GM18502 (cell line): Measurements from ENCODE around the gene PAPSS2.
"Not testable (repeated sequence)": the region's sequence is repeated elsewhere in the genome, so short reads cannot be mapped to it uniquely, and the experiment has no call there.

Source experiments
- ATAC-seq: cut with Tn5 transposase; IDR thresholded peaks from one replicate; pipeline ENCODE4 v1.9.1; 2021; ENCODE audit warnings: mild to moderate bottlenecking; ENCODE audit not compliant: unreplicated experiment, poor library complexity

The PAPSS2 gene

DNA sequence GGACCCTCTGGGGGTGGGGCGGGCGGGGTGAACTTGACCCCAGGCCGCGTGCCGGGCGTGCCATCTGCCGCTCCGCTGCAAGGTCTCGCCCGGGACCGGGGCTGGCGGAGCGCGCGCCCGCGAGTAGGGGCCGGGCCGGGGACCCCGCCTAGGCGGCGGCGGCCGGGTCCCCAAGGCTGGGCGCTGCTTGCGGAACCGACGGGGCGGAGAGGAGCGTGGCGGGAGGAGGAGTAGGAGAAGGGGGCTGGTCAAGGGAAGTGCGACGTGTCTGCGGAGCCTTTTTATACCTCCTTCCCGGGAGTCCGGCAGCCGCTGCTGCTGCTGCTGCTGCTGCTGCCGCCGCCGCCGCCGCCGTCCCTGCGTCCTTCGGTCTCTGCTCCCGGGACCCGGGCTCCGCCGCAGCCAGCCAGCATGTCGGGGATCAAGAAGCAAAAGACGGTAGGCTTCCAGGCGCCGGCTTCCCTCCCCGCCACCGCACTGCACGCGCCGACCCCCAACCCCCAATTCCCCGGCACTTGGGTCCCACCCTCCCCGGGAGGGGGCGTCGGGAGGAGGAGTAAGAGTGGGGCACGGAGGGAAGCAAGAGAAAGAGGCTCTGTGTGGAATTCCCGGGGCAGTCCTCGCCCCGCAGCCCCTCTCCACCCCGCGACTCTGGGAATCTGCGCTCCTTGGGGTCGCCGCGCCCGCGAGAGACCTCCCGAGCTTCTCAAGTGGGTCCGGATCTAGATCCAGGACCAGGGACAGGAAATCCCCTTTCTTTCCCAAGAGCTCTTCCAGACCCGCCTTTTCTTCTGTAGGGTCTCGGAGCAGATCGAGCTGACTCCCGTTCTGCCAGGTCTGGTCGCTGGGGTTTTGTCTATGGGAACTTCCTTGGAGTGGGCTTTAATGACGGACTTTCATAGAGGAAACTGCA, at the start of gene PAPSS2:
TSS of gene PAPSS2 (plus strand) at position 308 of the 913 bp plus-strand sequence. CDS start at position 412, 104 bp downstream.
- ATAC-seq = no peak

DNA sequence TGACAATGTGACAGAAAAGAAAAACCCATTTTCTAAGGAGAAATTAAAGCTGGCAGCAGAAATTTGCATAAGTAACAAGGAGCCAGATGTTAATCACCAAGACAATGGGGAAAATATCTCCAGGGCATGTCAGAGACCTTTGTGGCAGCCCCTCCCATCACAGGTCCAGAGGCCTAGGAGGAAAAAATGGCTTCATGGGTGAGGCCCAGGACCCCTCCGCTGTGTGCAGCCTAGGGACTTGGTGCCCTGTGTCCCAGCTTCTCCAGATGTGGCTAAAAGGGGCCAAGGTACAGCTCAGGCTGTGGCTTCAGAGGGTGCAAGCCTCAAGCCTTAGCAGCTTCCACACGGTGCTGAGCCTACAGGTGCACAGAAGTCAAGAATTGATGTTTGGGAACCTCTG, 48.3 kb upstream of the PAPSS2 start:
- not testable (repeated sequence) for ATAC-seq

DNA sequence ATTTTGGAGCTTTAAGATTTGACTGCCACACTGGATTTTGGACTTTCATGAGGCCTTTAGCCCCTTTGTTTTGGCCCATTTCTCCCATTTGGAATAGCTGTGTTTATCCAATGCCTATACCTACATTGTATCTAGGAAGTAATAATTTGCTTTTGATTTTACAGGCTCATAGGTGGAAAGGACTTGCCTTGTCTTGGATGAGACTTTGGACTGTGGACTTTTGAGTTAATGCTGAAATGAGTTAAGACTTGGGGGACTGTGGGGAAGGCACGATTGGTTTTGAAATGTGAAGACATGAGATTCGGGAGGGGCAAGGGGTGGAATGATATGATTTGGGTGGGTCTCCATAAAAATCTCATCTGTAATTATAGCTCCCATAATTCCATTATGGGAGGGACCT, 47.6 kb upstream of the PAPSS2 start:
- ATAC-seq = no peak

DNA sequence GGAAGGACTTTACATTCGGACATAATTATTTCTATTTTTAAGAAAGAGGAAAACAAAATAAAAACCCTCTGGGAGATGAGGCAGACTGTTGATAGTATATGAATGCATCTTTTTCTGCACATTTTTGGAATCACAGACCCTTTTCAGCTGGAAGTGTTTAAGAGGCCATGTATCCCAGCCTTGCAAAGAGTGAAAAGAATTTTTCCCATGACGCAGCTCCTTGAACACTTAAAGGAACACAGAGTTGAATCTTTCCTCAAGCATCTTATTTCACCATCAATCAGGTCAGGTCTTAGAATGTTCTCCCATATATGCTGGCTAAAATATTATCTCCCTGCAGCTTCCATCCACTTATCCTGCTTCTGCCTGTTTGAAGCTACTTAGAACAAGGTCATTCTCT, 45.9 kb upstream of the PAPSS2 start:
- no peak for ATAC-seq

DNA sequence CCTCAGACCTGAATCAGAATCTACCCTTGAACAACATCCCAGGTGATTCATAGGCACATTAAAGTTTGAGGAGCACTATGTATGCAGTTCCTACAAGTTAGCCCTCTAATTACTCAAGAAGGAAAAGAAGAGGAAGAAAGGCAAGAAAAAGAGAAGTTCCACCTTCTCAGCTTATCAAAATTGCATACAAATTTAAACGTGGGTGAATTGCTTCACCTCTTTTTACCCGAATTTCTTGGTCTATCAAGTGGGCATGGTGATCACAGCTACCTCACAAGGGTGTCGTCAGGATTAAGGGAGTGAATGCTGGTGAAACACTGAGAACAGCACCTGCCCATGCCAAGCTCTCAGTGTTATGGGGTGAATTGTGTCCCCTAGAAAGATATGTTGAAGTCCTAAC, 43.8 kb upstream of the PAPSS2 start:
- no peak for ATAC-seq

DNA sequence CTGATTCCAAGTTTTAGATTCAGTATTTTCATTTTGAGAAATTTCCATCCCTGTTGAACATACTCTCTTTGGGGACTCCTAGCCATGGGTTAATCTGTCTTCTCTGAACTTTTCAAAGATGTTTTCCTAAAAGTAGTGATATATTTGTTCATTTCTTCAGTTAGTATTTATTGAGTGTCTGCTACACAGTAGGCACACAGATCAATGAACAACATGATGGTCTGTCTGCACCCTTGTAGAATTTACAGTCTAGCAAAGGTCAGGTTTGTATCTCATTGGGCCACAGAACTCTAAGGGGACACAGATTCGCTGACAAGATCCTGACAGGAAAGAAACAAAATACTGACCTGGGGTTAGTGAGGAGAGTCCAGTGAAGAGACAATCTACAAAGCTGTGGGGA, 42.2 kb upstream of the PAPSS2 start:
- ATAC-seq = no peak

DNA sequence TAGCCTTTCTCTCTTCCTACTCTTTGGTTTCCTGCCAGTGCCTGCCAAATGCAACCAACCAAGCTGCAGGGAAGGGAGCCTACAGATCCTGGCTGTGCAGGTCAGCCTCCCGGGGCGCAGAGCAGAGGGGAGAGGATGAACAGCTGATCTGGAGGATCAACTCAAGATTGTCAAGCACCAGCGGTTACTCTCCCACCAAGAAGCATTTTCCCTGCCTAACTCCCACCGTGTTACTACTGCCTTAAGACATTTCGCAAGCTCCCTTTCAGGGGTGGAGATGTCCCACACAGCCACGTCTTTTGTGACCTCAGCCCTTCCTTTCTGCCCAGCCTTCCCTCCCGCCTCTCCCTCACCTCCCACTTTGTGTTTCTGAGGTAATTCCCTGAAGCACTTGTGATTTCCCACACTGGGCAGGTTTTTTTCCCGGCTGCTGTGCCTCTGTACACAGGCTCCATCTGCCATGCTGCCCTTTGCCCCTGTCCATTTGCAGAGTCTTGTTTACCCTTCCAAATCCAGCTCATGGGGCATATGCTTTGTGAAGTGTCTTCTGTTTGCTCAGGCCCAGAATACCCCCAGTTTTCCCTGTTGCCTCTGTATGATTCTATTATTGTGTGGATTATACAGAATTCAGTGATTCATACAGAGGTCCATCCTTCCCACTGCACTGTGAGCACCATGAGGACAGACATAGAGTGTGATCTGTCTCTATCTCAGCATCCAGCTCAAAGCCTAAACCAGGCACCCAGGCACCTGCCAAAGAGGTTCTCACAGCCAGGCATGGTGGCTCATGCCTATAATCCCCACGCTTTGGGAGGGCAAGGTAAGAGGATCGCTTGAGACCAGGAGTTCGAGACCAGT, 40.9 kb upstream of the PAPSS2 start:
- ATAC-seq = no peak

DNA sequence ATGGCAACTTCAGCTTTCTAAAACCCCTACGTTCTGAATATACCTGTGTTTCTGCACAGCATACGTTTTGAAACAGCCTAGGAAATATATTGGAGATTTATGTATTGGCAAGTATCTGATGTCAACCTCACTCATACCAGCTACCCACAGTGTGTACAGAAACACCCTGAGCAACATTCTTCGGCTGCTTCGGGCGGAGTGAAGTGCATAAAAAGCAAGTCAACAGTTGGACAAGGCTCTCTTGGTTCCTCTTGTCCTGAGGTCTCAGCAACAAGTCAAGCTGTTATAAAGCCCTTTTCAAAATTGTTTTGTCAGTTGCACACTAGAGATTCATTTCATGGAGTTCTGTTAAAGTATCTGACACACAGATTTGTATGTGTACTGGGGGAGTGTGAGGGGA, 40.0 kb upstream of the PAPSS2 start:
- ATAC-seq = no peak

DNA sequence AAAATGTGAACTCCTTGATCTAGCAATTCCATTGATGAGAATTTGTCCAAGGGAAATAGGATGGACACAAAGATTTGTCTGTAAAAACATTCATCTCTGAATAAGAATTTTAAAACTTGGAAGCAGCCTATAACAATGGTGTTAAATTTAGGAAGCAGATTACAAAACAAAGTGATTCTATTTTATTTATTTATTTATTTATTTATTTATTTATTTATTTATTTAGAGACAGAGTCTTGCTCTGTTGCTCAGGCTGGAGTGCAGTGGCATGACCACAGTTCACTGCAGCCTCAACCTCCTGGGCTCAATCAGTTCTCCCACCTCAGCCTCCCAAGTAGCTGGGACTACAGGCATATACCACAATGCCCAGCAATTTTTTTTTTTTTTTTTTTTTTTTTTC, 38.2 kb upstream of the PAPSS2 start:
- not testable (repeated sequence) for ATAC-seq

DNA sequence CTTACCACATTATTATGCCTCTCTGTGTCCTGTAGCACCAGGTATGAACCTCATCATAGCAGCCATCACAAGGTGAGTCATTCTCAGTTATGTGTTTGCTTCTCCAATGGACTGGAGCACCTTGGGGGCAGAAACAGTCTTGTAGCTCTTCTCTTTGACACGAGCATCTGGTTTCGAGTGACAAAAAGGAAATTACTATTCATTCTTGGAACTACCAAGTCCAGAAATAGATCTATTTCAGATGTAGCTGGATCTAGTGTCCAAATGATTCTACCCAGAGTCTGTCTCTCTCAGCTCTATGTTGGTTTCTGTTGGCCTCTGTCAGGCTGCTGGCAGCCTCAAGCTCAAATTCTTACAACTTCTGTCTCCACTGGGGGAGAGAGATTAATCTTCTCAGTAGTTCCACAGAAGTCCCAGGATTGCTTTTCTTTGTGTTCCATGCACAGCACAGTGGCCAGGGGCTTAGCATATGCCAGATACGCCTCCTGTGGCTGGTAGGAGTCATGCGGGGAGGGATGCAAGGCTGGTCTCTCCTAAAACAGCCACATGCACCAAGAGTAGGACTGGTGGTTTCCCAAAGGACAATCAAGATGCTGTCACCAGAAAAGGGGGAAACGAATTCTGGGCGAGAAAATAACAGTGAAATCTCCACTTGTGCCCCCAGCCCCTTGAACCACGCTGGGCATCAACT, 37.2 kb upstream of the PAPSS2 start:
- peak; percentile 79 for ATAC-seq

DNA sequence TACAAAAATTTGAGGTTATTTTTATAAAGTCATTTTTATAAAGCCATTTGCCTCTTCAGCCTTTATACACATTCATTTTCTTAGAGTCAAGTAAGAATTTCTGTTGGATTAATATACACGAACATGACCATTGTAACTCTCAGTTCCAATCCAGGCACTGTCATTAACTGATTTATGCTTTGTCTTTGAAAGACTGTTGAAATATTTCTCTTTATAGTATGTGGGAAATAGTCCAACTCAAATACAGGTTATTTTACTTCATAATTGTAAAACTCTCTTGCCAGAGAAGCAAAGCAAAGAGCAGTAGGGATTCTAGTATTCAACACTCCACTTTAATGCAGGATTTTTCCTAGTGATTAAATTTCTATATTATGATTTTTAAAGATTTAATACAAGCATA, 36.5 kb upstream of the PAPSS2 start:
- no peak for ATAC-seq

DNA sequence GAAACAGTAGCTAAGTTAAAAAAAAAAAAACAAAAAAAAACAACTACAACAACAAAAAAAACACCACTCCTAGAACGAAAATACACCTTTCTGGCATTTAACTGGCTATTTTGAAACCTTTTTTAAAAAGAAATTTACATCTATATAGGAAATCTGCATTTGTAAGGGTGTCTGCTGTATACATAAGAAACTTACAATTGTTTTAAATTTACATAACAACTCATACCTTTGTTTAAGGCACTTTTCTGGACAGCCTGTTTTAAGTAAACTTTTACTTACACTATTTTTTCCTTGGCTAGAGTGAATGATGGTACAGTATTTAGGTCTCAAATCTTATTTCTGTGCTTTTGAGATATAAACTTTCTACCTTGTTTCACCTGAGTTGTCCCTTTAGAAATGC, 34.0 kb upstream of the PAPSS2 start:
- ATAC-seq = no peak

DNA sequence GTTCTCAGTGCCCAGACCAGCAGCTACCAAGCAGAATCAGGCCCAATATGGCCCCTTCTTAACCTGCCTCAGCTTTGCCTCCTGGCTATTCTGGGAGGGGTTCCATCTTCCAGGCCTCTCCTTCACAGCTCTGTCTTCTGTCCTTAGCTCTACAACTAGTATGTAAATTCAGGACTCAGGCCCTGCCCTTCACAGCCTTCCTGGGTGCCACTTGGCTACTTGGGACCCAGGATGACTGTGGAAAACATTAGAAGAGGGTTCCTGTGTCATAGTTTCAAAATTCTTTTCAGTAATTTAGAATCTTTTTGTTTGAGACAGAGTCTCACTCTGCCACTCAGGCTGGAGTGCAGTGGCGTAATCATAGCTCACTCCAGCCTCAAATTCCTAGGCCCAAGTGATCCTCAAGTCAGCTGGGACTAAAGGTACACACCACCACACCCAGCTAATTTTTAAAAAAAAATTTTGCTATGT, 33.2 kb upstream of the PAPSS2 start:
- no peak for ATAC-seq

DNA sequence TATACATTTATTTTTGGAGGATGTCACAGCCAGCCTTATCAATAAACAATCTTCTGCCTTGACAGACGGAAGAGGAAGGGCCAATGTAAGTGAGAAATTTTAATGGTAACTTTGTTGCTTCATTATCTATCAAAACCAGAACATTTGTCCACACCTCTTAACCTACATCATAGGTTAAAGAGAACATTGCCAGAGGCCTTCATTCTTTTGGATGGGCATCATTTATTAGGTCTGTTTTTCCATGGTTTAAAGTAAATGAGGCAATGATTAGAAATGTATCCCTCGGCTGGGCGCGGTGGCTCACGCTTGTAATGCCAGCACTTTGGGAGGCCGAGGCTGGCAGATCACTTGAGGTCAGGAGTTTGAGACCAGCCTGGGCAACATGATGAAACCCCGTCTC, 29.5 kb upstream of the PAPSS2 start:
- ATAC-seq = no peak

DNA sequence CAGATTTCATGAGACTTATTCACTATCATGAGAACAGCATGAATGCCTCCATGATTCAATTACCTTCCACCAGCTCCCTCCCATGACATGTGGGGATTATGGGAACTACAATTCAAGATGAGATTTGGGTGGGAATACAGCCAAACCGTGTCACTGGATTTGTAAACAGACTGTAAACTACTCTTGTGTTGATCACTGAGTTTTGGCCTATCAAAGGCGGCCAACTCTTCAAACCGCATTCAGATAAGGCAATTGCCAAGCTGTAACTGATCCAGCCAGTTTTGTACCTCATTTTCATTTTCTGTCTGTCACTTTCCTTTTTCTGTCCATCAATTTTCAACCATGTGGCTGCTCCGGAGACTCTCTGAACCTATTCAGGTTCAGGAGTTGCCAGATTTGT, 27.2 kb upstream of the PAPSS2 start:
- ATAC-seq = no peak

DNA sequence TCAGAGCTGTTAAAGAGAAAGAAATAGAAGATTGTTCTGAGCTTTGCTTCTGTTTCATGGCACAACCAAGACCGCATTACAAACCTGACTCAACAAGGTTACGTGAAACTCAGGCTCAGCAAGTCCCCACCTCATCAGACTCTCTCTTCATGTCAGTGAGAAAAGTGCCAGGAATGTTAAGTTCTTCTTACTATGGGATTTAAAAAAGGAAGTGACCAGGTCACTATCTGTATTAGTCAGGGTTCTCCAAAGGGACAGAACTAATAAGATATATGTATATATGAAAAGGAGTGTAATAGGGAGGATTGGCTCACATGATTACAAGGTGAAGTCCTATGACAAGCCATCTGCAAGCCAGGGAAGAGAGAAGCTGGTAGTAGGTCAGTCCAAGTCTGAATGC, 25.4 kb upstream of the PAPSS2 start:
- no peak for ATAC-seq

DNA sequence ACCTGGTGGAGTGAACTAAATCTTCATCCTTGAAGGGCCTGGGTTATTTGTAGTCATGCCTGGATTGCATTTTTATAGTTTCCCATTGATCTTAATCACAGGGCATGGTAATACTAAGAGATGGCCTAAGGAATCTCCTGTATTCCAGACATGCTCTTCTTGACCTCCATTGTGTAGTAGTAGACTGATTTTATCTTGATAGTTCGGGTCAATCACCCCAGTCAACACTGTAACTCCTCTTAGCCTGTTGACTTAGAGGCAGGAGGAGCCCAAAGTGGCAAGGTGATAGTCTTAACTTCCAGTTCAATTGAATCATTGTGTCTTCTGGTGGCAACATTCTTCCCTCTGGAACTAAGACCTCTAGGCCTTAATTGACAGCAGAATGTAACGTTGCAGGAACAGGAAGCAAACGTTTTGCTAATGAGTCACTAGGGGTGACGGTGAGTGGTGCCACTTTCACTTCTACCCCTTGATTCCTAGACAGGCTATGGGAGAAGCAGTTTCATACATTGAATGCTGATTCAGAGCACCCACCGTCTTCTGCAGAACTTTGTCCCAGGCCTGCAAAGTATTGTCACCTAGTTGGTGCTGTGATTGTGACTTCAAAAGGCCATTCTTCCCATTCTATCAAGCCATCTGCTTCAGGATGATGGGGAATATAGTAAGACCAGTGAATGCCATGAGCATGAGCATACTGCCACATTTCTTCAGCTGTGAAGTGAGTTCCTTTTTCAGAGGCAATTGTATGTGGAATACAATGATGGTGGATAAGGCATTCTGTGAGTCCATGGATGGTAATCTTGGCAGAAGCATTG, 24.0 kb upstream of the PAPSS2 start:
- ATAC-seq = peak; percentile 80

DNA sequence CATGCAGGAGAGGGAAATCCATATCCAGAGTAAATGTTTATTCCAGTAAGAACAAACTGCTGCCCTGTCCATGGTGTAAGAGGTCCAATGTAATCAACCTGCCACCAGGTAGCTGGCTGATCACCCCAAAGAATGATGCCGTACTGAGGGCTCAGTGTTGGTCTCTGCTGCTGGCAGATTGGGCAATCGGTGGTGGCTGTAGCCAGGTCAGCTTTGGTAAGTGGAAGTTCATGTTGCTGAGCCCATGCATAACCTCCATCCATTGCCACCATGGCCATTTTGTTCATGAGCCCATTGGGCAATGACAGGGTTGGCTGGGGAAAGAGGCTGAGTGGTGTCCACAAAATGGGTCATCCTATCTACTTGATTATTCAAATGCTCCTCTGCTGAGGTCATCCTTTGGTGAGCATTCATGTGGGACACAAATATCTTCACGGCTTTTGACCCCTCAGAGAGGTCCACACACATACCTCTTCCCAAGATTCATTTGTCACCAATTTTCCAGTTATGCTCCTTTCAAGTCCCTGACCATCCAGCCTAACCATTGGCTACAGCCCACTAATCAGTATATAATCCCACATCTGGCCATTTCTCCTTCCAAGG, 23.3 kb upstream of the PAPSS2 start:
- ATAC-seq = no peak

DNA sequence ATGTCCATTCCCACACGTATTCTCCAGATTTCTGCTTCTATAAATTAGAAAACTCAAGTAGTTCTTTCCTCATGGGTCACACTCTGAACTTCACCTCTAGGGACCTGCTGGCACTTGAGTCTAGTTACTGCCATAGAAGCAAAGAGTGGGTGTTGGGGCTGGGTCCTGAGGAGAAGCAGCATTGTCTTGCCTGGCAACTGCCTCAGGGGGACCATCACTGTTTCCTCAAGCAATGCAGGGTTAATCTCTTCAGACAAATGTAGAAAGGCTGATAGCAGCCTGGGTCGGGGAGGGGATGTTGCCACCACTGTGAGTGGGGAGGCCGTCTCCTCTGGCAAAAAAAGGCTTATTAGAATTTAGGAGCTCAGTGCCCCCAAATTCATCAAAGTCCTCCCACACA, 20.2 kb upstream of the PAPSS2 start:
- ATAC-seq = no peak
